GM12878 (cell line): ENCODE measurements around the gene LTB. TPM values are rescaled to one million over a fixed set of nuclear protein-coding genes. Genes with fewer than 3 reads are reported as not detected.

Source experiments
- ATAC-seq: fragments of 200-7000 bp; cut with Tn5 transposase; 3 replicates; pipeline ENCODE4 v1.9.1; 2020; ENCODE audit warnings: mild to moderate bottlenecking, moderate library complexity
- BruUV-seq: library from RNA; stranded (reverse); fragments of 400-500 nt; replicated peaks from 2 replicates; lab custom pipeline; 2021; lab: Mats Ljungman, UMichigan
- CTCF ChIA-PET: fragments of 300-600 bp; sonication (Branson Sonifier 250); formaldehyde crosslinking; extraction: SDS; loops from one replicate; lab custom pipeline; 2021; ENCODE audit warnings: inconsistent platforms; lab: Yijun Ruan, JAX
- POLR2A ChIA-PET: fragments of 350-600 bp; formaldehyde crosslinking; extraction: SDS; loops from one replicate; lab custom pipeline; 2021; ENCODE audit warnings: inconsistent platforms; lab: Charles Lee
- RAD21 ChIA-PET: fragments of 300-600 bp; sonication (Branson Sonifier 250); formaldehyde crosslinking; loops from one replicate; lab custom pipeline; 2023; ENCODE audit warnings: antibody characterized with exemption; ENCODE audit not compliant: unreplicated experiment; lab: Charles Lee
- SMC1A ChIA-PET: fragments of 300-600 bp; sonication (Branson Sonifier 250); formaldehyde crosslinking; loops from one replicate; lab custom pipeline; 2023; ENCODE audit not compliant: unreplicated experiment, uncharacterized antibody; lab: Charles Lee
- DNase-seq: peaks from one replicate; pipeline ENCODE4 v3.0.0-alpha.2; 2011; ENCODE audit warnings: low read depth, low spot score
- FAIRE-seq: peaks from 3 replicates; lab custom pipeline; 2011; peaks lifted over from hg19 to GRCh38; lab: Jason Lieb, UNC
- H2AFZ ChIP-seq: 2 replicates; pipeline ENCODE4 v1.6.0; 2011; ENCODE audit warnings: low read depth, low read length, control low read depth; ENCODE audit not compliant: control insufficient read depth
- H3K27ac ChIP-seq: 2 replicates; pipeline ENCODE4 v1.5.1; 2011; ENCODE audit warnings: control low read depth; ENCODE audit not compliant: control insufficient read depth, insufficient read depth
- H3K27me3 ChIP-seq, 2 experiments: replicated peaks in 1 of 2; 2 replicates each; pipeline versions ENCODE4 v1.6.0 to v1.6.1; 2011; ENCODE audit warnings: low read length in 1 of 2; ENCODE audit not compliant: control insufficient read depth in 2 of 2, insufficient read depth in 2 of 2
- H3K36me3 ChIP-seq, 2 experiments: 2 replicates each; pipeline ENCODE4 v1.5.1; 2011; ENCODE audit warnings: low read length in 1 of 2; ENCODE audit not compliant: control insufficient read depth in 2 of 2, insufficient read depth in 2 of 2
- H3K4me1 ChIP-seq: 2 replicates; pipeline ENCODE4 v1.6.1; 2011; ENCODE audit warnings: mild to moderate bottlenecking, low read length, moderate library complexity, mixed read lengths; ENCODE audit not compliant: control insufficient read depth, insufficient read depth
- H3K4me2 ChIP-seq: 2 replicates; pipeline ENCODE4 v1.6.0; 2011; ENCODE audit warnings: control low read depth; ENCODE audit not compliant: control insufficient read depth, insufficient read depth
- H3K4me3 ChIP-seq: fragments of 200-600 bp; sonication (generic); 2 replicates; pipeline ENCODE4 v1.5.1; 2016
- H3K79me2 ChIP-seq: 2 replicates; pipeline ENCODE4 v1.6.0; 2011; ENCODE audit warnings: low read length; ENCODE audit not compliant: control insufficient read depth, insufficient read depth
- H3K9ac ChIP-seq: 2 replicates; pipeline ENCODE4 v1.8.0; 2011; ENCODE audit warnings: low read length, control low read depth, mixed read lengths; ENCODE audit not compliant: control insufficient read depth, insufficient read depth
- H3K9me3 ChIP-seq: replicated peaks from 3 replicates; pipeline ENCODE4 v1.5.1; 2011; ENCODE audit warnings: mild to moderate bottlenecking, low read length; ENCODE audit not compliant: control insufficient read depth, insufficient read depth
- H4K20me1 ChIP-seq: 2 replicates; pipeline ENCODE4 v1.6.0; 2011; ENCODE audit not compliant: control insufficient read depth, insufficient read depth
- POU2F2 ChIP-seq: IDR thresholded peaks from 3 replicates; pipeline ENCODE4 v1.6.1; 2011; ENCODE audit warnings: low read depth, mild to moderate bottlenecking, low read length, borderline replicate concordance
- RCOR1 ChIP-seq: conservative IDR thresholded peaks from 2 replicates; pipeline ENCODE4 v1.6.1; 2012; ENCODE audit warnings: low read depth, low read length, improper control_type of control experiment
- WGBS: methylation state at CpG from one replicate; pipeline ENCODE4 v1.1.6; 2016; ENCODE audit warnings: low lambda C conversion rate; ENCODE audit not compliant: insufficient replicate concordance, insufficient coverage; ENCODE audit errors: missing lambda C conversion rate; 5-methylcytosine and 5-hydroxymethylcytosine counted together
- in situ Hi-C: fragments of 300-500 bp; cut with MboI; formaldehyde crosslinking; loops from 9 replicates; pipeline ENCODE4 v1.14.3; 2018; ENCODE audit warnings: mixed read lengths
- intact Hi-C: fragments of 100-400 bp; cut with micrococcal nuclease; formaldehyde crosslinking; loops from one replicate; pipeline ENCODE4 v1.14.2; 2022; ENCODE audit not compliant: unreplicated experiment
- polyA plus RNA-seq, 11 experiments: library from polyadenylated mRNA; depleted of rRNA in 4 of 11; unstranded in 6 of 11; stranded (reverse) in 5 of 11; fragments of >200 nt; fragmentation: Nextera tagmentation in 4 of 11; fragmentation: Illumina TruSeq in 1 of 11; extraction: Ambion mirVana in 4 of 11; extraction: Trizol in 1 of 11; gene quantifications; 1 replicate in 1 of 11; 2 replicates in 10 of 11; pipeline versions ENCODE4 v1.2.1 to v1.2.3, GENCODE V29; 2011 to 2016; ENCODE audit warnings: inconsistent platforms in 2 of 11, missing spikeins in 2 of 11, low read depth in 1 of 11
- total RNA-seq, 4 experiments: library from RNA; depleted of rRNA in 3 of 4; stranded (reverse); fragments of >200 nt in 3 of 4; fragmentation: Illumina TruSeq in 1 of 4; extraction: Trizol in 1 of 4; gene quantifications; 2 replicates each; pipeline versions ENCODE4 v1.2.1 to v1.2.3, GENCODE V29; 2013 to 2021

Gene LTB
- total and polyA plus RNA-seq, 10 of the 15 experiments (the other 5 are each of a cell fraction or from before 2014, with no cell fraction given) = 0.71 to 74.3 (median 20.0) TPM

DNA sequence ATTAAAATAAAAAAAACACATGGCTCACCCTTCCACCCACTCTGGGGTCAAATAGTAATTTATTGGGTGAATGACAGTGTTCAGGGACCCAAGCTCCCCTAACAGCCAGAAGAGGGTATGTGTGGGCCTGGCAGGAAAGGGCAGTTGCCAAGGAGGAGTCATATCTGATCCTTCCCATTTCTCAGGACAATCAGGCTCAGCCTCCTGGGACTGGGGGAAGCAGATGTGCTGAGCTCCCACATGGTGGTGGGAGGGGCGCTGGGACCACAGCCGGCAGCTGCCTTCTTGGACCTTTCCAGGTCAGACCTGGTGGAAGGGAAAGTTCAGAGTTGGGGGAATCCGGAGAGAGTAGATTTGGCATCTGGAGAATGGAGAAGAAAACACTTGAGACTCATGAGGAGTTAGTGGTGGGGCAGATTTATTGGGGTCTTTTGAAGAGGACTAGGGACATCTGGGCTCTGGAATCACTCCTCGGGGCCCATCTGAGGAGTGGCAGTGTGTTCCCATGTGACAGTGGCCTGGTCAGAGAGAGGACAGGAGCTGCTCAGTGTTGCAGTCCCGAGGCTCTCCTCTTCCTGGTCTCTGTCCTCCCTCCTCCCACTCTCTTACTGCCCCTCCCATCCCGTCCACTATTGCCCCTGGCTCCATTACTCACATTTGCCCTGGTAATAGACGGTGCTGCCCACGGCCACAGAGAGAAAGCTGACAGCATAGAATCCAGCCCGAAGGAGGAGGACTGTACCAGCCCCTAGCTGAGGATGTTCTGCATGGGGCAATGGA is 6.8 kb upstream of the LTB start:
- intact Hi-C loops = no loop called here
- TF ChIP-seq RCOR1 (no peak), POU2F2 (0 out of 3 replicates have a peak, but pooled peaks have one; percentile 6)
- Histone ChIP-seq H3K4me3 (no peak overlapping the region), H3K79me2 (peaks cover 1% of the 10 kb centered on the region; the same call in 1 of the 2 replicates), H3K36me3 (no peaks in the 10 kb centered on the region), H3K27ac (no peak overlapping the region; the same call in 1 of the 2 replicates), H3K4me1 (peaks cover 55% of the 10 kb centered on the region), H3K9ac (no peak overlapping the region), H4K20me1 (no peaks in the 10 kb centered on the region), H3K4me2 (no peak overlapping the region), H3K9me3 (no peaks in the 10 kb centered on the region), H2AFZ (no peak overlapping the region), H3K27me3 (no peaks in the 10 kb centered on the region)
- FAIRE-seq (no peak), ATAC-seq (no peak), DNase-seq (no peak)
- ChIA-PET POLR2A (interaction anchor here (0.8 to 17.1 kb wide), 4 partner anchors 7 to 39 kb away, joined by 4 to 282 read pairs (median 193); partner anchors contain the start of genes ATP6V1G2, LTA, NCR3 and NFKBIL1), CTCF (interaction anchor here (2.2 to 31.0 kb wide), 3 partner anchors 9 to 34 kb away, joined by 16 to 2098 read pairs (median 789); partner anchors contain the start of genes ATP6V1G2, DDX39B, LST1 and LTA), SMC1A (interaction anchor here (1.0 to 45.5 kb wide), 3 partner anchors 6 to 34 kb away, joined by 3 to 1989 read pairs (median 523); partner anchors contain the start of genes ATP6V1G2, DDX39B, LTA and NCR3), RAD21 (interaction anchor here (1.4 to 17.5 kb wide), 4 partner anchors 7 to 36 kb away, joined by 3 to 620 read pairs (median 237); partner anchors contain the start of genes ATP6V1G2, NCR3 and NFKBIL1)
- no TSS peak for BruUV-seq
- in situ Hi-C loops = no loop called here
- WGBS = 66% methylated on average over 9 of the region's 9 CpGs
